Bone marrow (tissue), 2 donors: Measurements from ENCODE around the gene RASD1.
"Not testable (repeated sequence)": the region's sequence is repeated elsewhere in the genome, so short reads cannot be mapped to it uniquely, and the experiment has no call there.

Source experiments
- DNase-seq, 2 donors: peaks; one replicate each; lab custom pipeline; 2025; lab: John Stamatoyannopoulos, UW

Gene RASD1

GRCh38 chr17:17469358-17469757 is 26.8 kb downstream of the RASD1 start:
- no peak for DNase-seq

- DNase-seq, result no peak
These were observed 27.8 kb downstream of the RASD1 start for GRCh38 chr17:17468217-17469010.

- DNase-seq, result no peak
These were observed 28.5 kb downstream of the RASD1 start for GRCh38 chr17:17467720-17468119.

GRCh38 chr17:17467016-17467415 is 29.2 kb downstream of the RASD1 start:
- DNase-seq, result no peak

GRCh38 chr17:17466511-17466910 is 29.7 kb downstream of the RASD1 start:
- DNase-seq, result no peak

GRCh38 chr17:17465878-17466277 is 30.3 kb downstream of the RASD1 start:
- not testable (repeated sequence) for DNase-seq

- DNase-seq, result no peak
These were observed 32.4 kb downstream of the RASD1 start for GRCh38 chr17:17463821-17464220.

GRCh38 chr17:17462048-17462824 is 34.0 kb downstream of the RASD1 start:
- DNase-seq, result no peak

- no peak for DNase-seq
These were observed 36.2 kb downstream of the RASD1 start for GRCh38 chr17:17460038-17460437.

- DNase-seq, result no peak
These were observed 38.5 kb downstream of the RASD1 start for GRCh38 chr17:17457680-17458079.

- DNase-seq, result no peak
These were observed 39.9 kb downstream of the RASD1 start for GRCh38 chr17:17456251-17456650.

GRCh38 chr17:17455173-17455572 is 41.0 kb downstream of the RASD1 start:
- DNase-seq, result no peak

- not testable (repeated sequence) for DNase-seq
These were observed 41.5 kb downstream of the RASD1 start for GRCh38 chr17:17454700-17455099.

GRCh38 chr17:17454276-17454675 is 41.9 kb downstream of the RASD1 start:
- DNase-seq, result no peak

- no peak for DNase-seq
These were observed 43.1 kb downstream of the RASD1 start for GRCh38 chr17:17453088-17453487.

- DNase-seq, result no peak
These were observed 47.5 kb downstream of the RASD1 start for GRCh38 chr17:17448723-17449122.

GRCh38 chr17:17448076-17448475 is 48.1 kb downstream of the RASD1 start:
- DNase-seq, result no peak

GRCh38 chr17:17447264-17447663 is 48.9 kb downstream of the RASD1 start:
- no peak for DNase-seq

- no peak for DNase-seq
These were observed 49.5 kb downstream of the RASD1 start for GRCh38 chr17:17446666-17447155.

GRCh38 chr17:17445925-17446665 is 50.1 kb downstream of the RASD1 start:
- no peak for DNase-seq

GRCh38 chr17:17445296-17445924 is 50.8 kb downstream of the RASD1 start:
- DNase-seq, result no peak
